GM18909 (cell line): ENCODE results near the gene CEP85L.

Experiments
- ATAC-seq: cut with Tn5 transposase; IDR thresholded peaks from one replicate; pipeline ENCODE4 v1.9.1; 2021; ENCODE audit warnings: mild to moderate bottlenecking; ENCODE audit not compliant: unreplicated experiment, poor library complexity

Gene CEP85L

GRCh38 chr6:118551063-118552053 is 100.0 kb downstream of the CEP85L start:
- peak; percentile 93 for ATAC-seq

- ATAC-seq = no peak
Observed at GRCh38 chr6:118548613-118549012, 102.8 kb downstream of the CEP85L start.

GRCh38 chr6:118548136-118548535 is 103.3 kb downstream of the CEP85L start, which contains the start of gene PLN:
PLN (plus strand) TSS chr6:118548296; CDS start chr6:118558922, 10,626 bp downstream.
- ATAC-seq = no peak

- no peak for ATAC-seq
Observed at GRCh38 chr6:118546880-118547218, 104.5 kb downstream of the CEP85L start.

GRCh38 chr6:118546164-118546879 is 105.1 kb downstream of the CEP85L start:
- no peak for ATAC-seq

GRCh38 chr6:118544105-118544504 is 107.3 kb downstream of the CEP85L start:
- no peak for ATAC-seq

GRCh38 chr6:118542184-118542952 is 109.0 kb downstream of the CEP85L start:
- ATAC-seq = no peak

GRCh38 chr6:118537574-118537973 is 113.8 kb downstream of the CEP85L start:
- no peak for ATAC-seq

- no peak for ATAC-seq
Observed at GRCh38 chr6:118536478-118536877, 114.9 kb downstream of the CEP85L start.

GRCh38 chr6:118535176-118535844 is 116.1 kb downstream of the CEP85L start:
- no peak for ATAC-seq

- ATAC-seq = no peak
Observed at GRCh38 chr6:118530942-118531341, 120.4 kb downstream of the CEP85L start.

- ATAC-seq = no peak
Observed at GRCh38 chr6:118529756-118530155, 121.6 kb downstream of the CEP85L start.

GRCh38 chr6:118528129-118528528 is 123.3 kb downstream of the CEP85L start:
- ATAC-seq = no peak

GRCh38 chr6:118525913-118526780 is 125.2 kb downstream of the CEP85L start:
- ATAC-seq = no peak

GRCh38 chr6:118524686-118525085 is 126.7 kb downstream of the CEP85L start:
- ATAC-seq = no peak

- peak; percentile 62 for ATAC-seq
Observed at GRCh38 chr6:118523216-118523615, 128.2 kb downstream of the CEP85L start.

GRCh38 chr6:118522422-118522821 is 129.0 kb downstream of the CEP85L start:
- ATAC-seq = no peak

- no peak for ATAC-seq
Observed at GRCh38 chr6:118514689-118515088, 136.7 kb downstream of the CEP85L start.
